Measurements from ENCODE around the gene TMEM238. TPM values are rescaled to one million over a fixed set of nuclear protein-coding genes. Genes with fewer than 3 reads are reported as not detected.

Gene TMEM238
- total and polyA plus RNA-seq, 9 of the 15 experiments (the other 6 are each of a cell fraction or from before 2014, with no cell fraction given), result 0.18 to 5.1 (median 1.3) TPM; not detected in 4

DNA sequence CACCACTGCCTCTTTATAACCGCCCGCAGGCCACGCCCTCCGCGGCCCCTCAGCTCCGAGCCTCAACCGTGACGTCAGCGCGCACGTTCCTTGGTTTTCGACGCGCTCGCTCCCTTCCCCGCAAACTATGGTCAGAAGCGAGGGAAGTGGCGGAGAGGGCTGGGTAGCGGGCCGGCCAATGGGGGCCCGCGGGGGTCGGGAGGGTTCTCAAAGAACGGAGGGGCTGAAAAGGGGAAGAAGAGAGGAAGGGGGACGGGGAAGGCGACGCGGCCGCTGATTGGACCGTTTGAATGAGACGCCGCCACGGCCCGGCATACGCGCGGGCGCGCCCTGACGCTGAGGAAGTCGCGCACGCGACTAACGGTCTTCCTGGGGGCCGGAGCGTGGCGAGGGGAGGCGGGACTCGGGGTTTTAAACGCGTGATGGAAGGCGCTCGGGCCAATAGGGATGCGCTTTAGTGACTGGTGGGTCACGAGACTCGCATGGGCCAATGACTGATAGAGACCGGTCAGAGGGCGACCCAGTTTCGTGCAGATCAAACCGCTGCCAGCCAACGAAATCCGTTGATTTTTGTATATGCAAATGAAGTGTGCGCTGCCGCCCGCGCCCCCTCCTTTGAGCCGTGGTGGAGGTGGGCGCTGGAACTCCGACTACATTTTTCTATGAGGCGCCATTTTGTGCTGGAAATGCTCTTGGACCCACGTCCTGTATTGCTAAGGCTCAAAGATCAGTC lies 23.9 kb upstream of the TMEM238 start (continued):
- TF ChIP-seq, protein P1, sequence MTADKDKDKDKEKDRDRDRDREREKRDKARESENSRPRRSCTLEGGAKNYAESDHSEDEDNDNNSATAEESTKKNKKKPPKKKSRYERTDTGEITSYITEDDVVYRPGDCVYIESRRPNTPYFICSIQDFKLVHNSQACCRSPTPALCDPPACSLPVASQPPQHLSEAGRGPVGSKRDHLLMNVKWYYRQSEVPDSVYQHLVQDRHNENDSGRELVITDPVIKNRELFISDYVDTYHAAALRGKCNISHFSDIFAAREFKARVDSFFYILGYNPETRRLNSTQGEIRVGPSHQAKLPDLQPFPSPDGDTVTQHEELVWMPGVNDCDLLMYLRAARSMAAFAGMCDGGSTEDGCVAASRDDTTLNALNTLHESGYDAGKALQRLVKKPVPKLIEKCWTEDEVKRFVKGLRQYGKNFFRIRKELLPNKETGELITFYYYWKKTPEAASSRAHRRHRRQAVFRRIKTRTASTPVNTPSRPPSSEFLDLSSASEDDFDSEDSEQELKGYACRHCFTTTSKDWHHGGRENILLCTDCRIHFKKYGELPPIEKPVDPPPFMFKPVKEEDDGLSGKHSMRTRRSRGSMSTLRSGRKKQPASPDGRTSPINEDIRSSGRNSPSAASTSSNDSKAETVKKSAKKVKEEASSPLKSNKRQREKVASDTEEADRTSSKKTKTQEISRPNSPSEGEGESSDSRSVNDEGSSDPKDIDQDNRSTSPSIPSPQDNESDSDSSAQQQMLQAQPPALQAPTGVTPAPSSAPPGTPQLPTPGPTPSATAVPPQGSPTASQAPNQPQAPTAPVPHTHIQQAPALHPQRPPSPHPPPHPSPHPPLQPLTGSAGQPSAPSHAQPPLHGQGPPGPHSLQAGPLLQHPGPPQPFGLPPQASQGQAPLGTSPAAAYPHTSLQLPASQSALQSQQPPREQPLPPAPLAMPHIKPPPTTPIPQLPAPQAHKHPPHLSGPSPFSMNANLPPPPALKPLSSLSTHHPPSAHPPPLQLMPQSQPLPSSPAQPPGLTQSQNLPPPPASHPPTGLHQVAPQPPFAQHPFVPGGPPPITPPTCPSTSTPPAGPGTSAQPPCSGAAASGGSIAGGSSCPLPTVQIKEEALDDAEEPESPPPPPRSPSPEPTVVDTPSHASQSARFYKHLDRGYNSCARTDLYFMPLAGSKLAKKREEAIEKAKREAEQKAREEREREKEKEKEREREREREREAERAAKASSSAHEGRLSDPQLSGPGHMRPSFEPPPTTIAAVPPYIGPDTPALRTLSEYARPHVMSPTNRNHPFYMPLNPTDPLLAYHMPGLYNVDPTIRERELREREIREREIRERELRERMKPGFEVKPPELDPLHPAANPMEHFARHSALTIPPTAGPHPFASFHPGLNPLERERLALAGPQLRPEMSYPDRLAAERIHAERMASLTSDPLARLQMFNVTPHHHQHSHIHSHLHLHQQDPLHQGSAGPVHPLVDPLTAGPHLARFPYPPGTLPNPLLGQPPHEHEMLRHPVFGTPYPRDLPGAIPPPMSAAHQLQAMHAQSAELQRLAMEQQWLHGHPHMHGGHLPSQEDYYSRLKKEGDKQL (CRISPR knock-in tag; IDR thresholded peaks at IDR 0.05; ENCODE audit: borderline replicate concordance), result peak; percentile 97
- TF ChIP-seq TFE3 (CRISPR knock-in tag; IDR thresholded peaks at IDR 0.05), result peak; percentile 97
- no peak for TF ChIP-seq ZNF217 (CRISPR knock-in tag; IDR thresholded peaks at IDR 0.05)
- no peak for TF ChIP-seq ZC3H4 (CRISPR knock-in tag; IDR thresholded peaks at IDR 0.05; ENCODE audit: borderline replicate concordance)
- peak; percentile 97 for TF ChIP-seq ATF7 (IDR thresholded peaks at IDR 0.05)
- TF ChIP-seq, protein P2, sequence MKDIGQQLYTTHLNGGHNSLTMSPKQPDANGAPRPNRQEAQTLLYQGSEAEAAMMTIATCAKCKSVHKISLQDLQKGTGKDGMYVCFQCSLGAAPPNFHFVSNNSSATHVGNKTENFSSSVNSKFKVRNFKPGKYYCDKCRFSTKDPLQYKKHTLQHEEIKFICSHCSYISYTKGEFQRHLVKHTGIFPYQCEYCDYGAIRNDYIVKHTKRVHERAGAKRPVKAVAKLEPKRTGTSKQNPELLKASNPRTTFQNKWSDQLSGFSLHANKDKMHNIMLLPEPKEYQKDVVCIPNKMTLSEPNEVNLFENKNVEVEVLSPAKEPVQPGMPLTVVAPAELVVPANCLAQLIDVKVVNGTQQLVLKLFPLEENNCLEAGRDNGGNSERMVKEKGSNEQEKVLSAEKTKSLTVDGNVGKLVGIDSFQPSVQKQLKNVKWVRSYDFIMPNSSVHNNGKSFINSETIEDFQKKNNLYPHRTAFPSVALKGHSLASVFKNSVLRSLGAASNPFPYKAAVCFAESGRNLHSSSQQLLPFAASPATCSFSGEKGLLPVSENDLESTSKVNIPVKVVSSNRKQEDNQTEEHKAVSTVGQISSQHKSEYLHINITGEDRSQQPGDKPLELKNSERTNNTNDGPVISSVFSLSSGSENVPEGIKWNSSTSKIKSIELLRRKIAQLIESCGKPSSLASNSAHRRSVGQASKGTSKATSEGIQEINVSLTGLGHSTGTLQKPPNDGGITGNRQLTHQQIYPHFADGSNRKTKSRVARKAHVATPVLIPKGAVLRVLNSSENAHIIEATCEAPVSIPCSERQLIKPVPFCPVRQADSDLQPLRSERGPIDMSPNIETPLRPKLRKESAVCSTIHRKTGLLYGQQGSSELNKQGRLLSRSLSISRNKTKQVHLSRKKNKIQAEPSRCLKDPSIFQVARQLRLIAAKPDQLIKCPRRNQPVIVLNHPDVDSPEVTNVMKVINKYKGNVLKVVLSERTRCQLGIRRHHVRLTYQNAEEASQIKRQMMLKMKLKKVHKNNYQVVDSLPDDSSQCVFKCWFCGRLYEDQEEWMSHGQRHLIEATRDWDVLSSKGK (CRISPR knock-in tag; IDR thresholded peaks at IDR 0.05), result no peak
- TF ChIP-seq GATAD2A (IDR thresholded peaks at IDR 0.05), result no peak
- TF ChIP-seq SMAD1 (IDR thresholded peaks at IDR 0.05; ENCODE audit: low read depth, low read length, partially characterized antibody), result no peak
- no peak for TF ChIP-seq ZNF77 (CRISPR knock-in tag; IDR thresholded peaks at IDR 0.05)
- peak; percentile 99 for TF ChIP-seq MYC (IDR thresholded peaks at IDR 0.05; ENCODE audit: low read depth, low read length)
- peak; percentile 67; the same call in 1 of the 2 replicates for TF ChIP-seq MYC (CRISPR knock-in tag; IDR thresholded peaks at IDR 0.05; ENCODE audit: borderline replicate concordance, low read depth)
- TF ChIP-seq SNAPC5 (CRISPR knock-in tag; IDR thresholded peaks at IDR 0.05), result no peak
- TF ChIP-seq RBFOX2 (IDR thresholded peaks at IDR 0.05; ENCODE audit: low read depth, low read length), result peak; percentile 88
- no peak for TF ChIP-seq ZNF584 (CRISPR knock-in tag; IDR thresholded peaks at IDR 0.05; ENCODE audit: low read depth)
- no peak for TF ChIP-seq CHD1 (IDR thresholded peaks at IDR 0.05; ENCODE audit: low read length)
- peak in 1 of 2 experiments; percentile 74; a peak in 2 of 3 replicates for TF ChIP-seq CBX3 (IDR thresholded peaks at IDR 0.05; ENCODE audit: borderline replicate concordance in 1 of 2, low read length in 2 of 2)

Measured in K562 (cell line).